BJ (cell line): ENCODE results near the gene CLINT1. TPM values are rescaled to one million over a fixed set of nuclear protein-coding genes. Genes with fewer than 3 reads are reported as not detected.

Source experiments
- CTCF ChIA-PET: fragments of 350-600 bp; formaldehyde crosslinking; extraction: SDS; loops from one replicate; lab custom pipeline; 2021; ENCODE audit warnings: antibody characterized with exemption, inconsistent platforms; lab: Yijun Ruan, JAX
- POLR2A ChIA-PET: fragments of 300-600 bp; sonication (Branson Sonifier 250); formaldehyde crosslinking; extraction: SDS; loops from one replicate; lab custom pipeline; 2021; ENCODE audit warnings: antibody characterized with exemption; lab: Charles Lee
- DNase-seq: peaks from one replicate; pipeline ENCODE4 v3.0.0-alpha.2; 2011; ENCODE audit warnings: low read depth
- H3K27me3 ChIP-seq: 2 replicates; pipeline ENCODE4 v1.6.0; 2011; ENCODE audit warnings: low read length; ENCODE audit not compliant: control insufficient read depth, insufficient read depth
- H3K36me3 ChIP-seq: 2 replicates; pipeline ENCODE4 v1.5.1; 2011; ENCODE audit warnings: low read length; ENCODE audit not compliant: control insufficient read depth, insufficient read depth
- H3K4me3 ChIP-seq: 2 replicates; pipeline ENCODE4 v1.5.1; 2011; ENCODE audit warnings: low read depth, mild to moderate bottlenecking, control low read depth, low read length
- polyA plus RNA-seq: library from polyadenylated mRNA; depleted of rRNA; stranded (reverse); fragments of >200 nt; gene quantifications from 2 replicates; pipeline ENCODE4 v1.2.3, GENCODE V29; 2011
- TF ChIP-seq, protein P1 (sequence below): IDR thresholded peaks from 2 replicates; pipeline ENCODE4 v1.5.1; 2011; ENCODE audit warnings: low read depth, mild to moderate bottlenecking, control low read depth, inconsistent platforms, low read length, moderate library complexity; ENCODE audit not compliant: insufficient read depth

Gene CLINT1
- polyA plus RNA-seq, 1 experiment: 164 TPM

DNA sequence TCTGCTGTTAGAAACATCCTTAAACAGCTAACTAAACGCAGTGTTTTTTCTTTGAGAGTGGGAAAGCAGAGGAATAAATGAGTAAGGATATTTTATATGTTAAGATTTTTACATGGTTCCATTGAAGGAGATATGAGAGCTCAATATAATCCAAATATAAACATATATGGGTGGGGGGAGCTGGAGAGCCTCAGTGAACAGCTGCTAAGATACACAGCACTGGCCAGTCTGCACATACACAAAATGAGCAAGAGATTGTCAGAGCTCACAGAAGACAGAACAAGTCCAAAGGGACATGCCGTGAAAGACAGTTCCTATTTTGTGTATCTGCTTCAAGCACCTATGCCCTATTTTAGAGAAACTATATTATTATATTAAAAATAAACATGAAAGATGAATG, 46.9 kb downstream of the CLINT1 start:
- no peak for DNase-seq
- no peaks in the 10 kb centered on the region for H3K27me3 ChIP-seq
- ChIA-PET POLR2A (no interaction called here), CTCF (interaction anchor here (0.9 to 1.6 kb wide), 5 partner anchors 16 to 1295 kb away, joined by 3 to 6 read pairs (median 3); no protein-coding TSS in a partner anchor)
- no peak overlapping the region for H3K4me3 ChIP-seq
- peaks cover 4% of the 10 kb centered on the region for H3K36me3 ChIP-seq
- TF ChIP-seq, protein P1, sequence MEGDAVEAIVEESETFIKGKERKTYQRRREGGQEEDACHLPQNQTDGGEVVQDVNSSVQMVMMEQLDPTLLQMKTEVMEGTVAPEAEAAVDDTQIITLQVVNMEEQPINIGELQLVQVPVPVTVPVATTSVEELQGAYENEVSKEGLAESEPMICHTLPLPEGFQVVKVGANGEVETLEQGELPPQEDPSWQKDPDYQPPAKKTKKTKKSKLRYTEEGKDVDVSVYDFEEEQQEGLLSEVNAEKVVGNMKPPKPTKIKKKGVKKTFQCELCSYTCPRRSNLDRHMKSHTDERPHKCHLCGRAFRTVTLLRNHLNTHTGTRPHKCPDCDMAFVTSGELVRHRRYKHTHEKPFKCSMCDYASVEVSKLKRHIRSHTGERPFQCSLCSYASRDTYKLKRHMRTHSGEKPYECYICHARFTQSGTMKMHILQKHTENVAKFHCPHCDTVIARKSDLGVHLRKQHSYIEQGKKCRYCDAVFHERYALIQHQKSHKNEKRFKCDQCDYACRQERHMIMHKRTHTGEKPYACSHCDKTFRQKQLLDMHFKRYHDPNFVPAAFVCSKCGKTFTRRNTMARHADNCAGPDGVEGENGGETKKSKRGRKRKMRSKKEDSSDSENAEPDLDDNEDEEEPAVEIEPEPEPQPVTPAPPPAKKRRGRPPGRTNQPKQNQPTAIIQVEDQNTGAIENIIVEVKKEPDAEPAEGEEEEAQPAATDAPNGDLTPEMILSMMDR: no peak

DNA sequence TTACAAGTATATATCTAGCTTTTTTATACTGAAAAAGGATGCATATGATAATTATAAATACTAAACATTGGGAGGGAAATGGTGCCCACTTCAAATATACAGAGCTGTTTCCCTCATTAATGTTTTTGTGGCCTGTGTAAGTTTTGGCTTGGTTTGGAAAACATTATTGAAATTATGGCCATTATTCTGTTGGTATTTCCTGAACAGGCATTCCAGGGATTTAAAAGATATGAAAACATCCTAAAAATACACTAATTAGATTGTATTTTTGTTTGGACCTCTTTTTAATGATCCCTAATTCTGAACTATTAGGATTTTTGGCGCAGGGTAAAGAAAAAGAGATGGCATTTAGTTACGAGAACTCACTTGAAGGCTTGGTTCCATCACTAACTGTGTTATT, 50.9 kb downstream of the CLINT1 start:
- POLR2A ChIA-PET: no interaction called here
- no peak for DNase-seq
- TF ChIP-seq, protein P1: no peak
- Histone ChIP-seq H3K4me3 (no peak overlapping the region), H3K27me3 (no peaks in the 10 kb centered on the region), H3K36me3 (peaks cover 5% of the 10 kb centered on the region)
- CTCF ChIA-PET: no interaction called here

DNA sequence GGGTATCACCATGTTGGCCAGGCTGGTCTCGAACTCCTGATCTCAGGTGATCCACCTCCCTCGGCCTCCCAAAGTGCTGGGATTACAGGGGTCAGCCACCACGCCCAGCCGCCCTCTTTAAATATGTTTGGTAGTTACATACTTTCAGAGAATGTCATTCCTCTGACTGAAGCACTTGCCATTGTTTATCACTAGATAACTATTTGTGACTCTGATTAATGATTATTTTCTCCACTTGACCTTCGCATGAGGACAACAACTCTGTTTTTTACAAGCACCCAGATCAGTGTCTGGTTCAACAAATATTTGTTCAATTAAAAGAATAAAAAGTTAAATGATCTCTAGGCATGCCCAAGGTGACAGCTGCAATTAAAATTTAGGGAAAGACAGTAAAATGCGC, 56.2 kb downstream of the CLINT1 start:
- DNase-seq: no peak
- no peak overlapping the region for H3K4me3 ChIP-seq
- POLR2A ChIA-PET: no interaction called here
- H3K36me3 ChIP-seq: peaks cover 4% of the 10 kb centered on the region
- TF ChIP-seq, protein P1: no peak
- no peaks in the 10 kb centered on the region for H3K27me3 ChIP-seq
- CTCF ChIA-PET: interaction anchor here (1.8 kb wide), 1 partner anchor 193 kb away, joined by 5 read pairs; no protein-coding TSS in a partner anchor

DNA sequence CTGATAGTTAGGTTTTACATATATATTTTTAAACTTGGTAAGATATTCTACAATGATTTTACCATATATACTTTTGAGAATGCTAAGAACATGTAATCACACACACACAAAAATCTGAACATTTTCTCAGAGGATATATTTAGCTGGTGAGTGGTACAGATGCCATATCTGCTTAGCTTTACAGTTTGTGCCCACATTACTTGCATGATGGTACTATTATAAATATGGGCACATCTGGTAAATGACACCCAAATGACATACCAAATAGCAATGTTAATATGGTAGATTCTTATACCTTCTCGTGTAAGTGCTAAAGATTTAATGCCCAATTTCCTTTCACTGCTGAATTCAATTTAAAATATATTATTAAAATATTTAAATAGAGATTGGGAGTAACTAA, 58.8 kb downstream of the CLINT1 start:
- no peak overlapping the region for H3K4me3 ChIP-seq
- ChIA-PET POLR2A (no interaction called here), CTCF (no interaction called here)
- DNase-seq: no peak
- TF ChIP-seq, protein P1: no peak
- H3K36me3 ChIP-seq: peaks cover 4% of the 10 kb centered on the region
- no peaks in the 10 kb centered on the region for H3K27me3 ChIP-seq

GRCh38 chr5:157799578-157799977, 59.4 kb downstream of the CLINT1 start:
- ChIA-PET CTCF (no interaction called here), POLR2A (no interaction called here)
- Histone ChIP-seq H3K4me3 (no peak overlapping the region), H3K27me3 (no peaks in the 10 kb centered on the region), H3K36me3 (peaks cover 4% of the 10 kb centered on the region)
- no peak for DNase-seq
- TF ChIP-seq, protein P1: no peak
